ENCODE results near the gene RSPRY1. TPM values are rescaled to one million over a fixed set of nuclear protein-coding genes. Genes with fewer than 3 reads are reported as not detected.

Gene RSPRY1
- polyA plus RNA-seq, 1 of the 3 experiments (the other 2 are of a cell fraction) = 16.6 TPM

DNA sequence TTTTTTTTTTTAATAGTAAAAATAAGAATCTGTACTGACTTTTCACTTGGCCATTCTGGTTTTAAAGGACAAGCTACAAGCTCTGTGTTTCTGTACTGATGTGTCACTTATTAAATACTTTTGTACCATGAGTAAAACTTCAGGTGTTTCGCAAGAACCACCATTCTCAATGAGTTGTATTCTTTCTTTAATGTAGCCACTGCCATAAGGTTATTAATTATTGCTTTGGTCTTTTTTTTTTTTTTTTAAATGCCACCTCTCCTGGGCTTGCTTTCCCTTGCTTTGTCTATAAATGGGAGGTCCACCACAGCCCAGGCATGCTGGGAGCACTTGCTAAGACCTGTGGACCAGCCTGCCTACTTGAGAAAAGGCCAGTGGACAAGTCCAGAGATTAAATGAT lies 67.3 kb downstream of the RSPRY1 start:
- CTCF ChIA-PET = no interaction called here
- 100% methylated on average over 1 of the region's 1 CpG for WGBS (ENCODE audit: low lambda C conversion rate)
- H3K9me3 ChIP-seq = no peaks in the 10 kb centered on the region
- H3F3A ChIP-seq (replicated peaks; ENCODE audit: insufficient read depth) = peaks cover 2% of the 10 kb centered on the region
- TF ChIP-seq NRF1 (IDR thresholded peaks at IDR 0.05; ENCODE audit: low read depth, low read length) = no peak
- no peak for TF ChIP-seq JUND (IDR thresholded peaks at IDR 0.05)
- no peak for TF ChIP-seq SMC3 (IDR thresholded peaks at IDR 0.05; ENCODE audit: low read depth, low read length)
- TF ChIP-seq FOSL2 (IDR thresholded peaks at IDR 0.05; ENCODE audit: borderline replicate concordance, low read depth) = no peak
- no peak for TF ChIP-seq GATA2 (CRISPR knock-in tag; IDR thresholded peaks at IDR 0.05)
- TF ChIP-seq, protein P1, sequence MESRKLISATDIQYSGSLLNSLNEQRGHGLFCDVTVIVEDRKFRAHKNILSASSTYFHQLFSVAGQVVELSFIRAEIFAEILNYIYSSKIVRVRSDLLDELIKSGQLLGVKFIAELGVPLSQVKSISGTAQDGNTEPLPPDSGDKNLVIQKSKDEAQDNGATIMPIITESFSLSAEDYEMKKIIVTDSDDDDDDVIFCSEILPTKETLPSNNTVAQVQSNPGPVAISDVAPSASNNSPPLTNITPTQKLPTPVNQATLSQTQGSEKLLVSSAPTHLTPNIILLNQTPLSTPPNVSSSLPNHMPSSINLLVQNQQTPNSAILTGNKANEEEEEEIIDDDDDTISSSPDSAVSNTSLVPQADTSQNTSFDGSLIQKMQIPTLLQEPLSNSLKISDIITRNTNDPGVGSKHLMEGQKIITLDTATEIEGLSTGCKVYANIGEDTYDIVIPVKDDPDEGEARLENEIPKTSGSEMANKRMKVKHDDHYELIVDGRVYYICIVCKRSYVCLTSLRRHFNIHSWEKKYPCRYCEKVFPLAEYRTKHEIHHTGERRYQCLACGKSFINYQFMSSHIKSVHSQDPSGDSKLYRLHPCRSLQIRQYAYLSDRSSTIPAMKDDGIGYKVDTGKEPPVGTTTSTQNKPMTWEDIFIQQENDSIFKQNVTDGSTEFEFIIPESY (IDR thresholded peaks at IDR 0.05; ENCODE audit: borderline replicate concordance, low read depth) = no peak
- no peak for TF ChIP-seq RFX5 (IDR thresholded peaks at IDR 0.05; ENCODE audit: low read length)
- TF ChIP-seq FOXJ3 (CRISPR knock-in tag; IDR thresholded peaks at IDR 0.05) = no peak
- TF ChIP-seq FOXM1 (IDR thresholded peaks at IDR 0.05; ENCODE audit: low read depth) = no peak
- TF ChIP-seq, protein P2, sequence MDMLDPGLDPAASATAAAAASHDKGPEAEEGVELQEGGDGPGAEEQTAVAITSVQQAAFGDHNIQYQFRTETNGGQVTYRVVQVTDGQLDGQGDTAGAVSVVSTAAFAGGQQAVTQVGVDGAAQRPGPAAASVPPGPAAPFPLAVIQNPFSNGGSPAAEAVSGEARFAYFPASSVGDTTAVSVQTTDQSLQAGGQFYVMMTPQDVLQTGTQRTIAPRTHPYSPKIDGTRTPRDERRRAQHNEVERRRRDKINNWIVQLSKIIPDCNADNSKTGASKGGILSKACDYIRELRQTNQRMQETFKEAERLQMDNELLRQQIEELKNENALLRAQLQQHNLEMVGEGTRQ (IDR thresholded peaks at IDR 0.05; ENCODE audit: borderline replicate concordance, low read depth, low read length) = no peak
- TF ChIP-seq MEF2A (IDR thresholded peaks at IDR 0.05; ENCODE audit: borderline replicate concordance, low read depth) = no peak
- no peak for TF ChIP-seq GABPA (IDR thresholded peaks at IDR 0.05; ENCODE audit: low read depth)
- TF ChIP-seq EZH2phosphoT487 (IDR thresholded peaks at IDR 0.05; ENCODE audit: borderline replicate concordance, low read depth) = no peak
- TF ChIP-seq YY1 (IDR thresholded peaks at IDR 0.05; ENCODE audit: low read depth) = no peak
- TF ChIP-seq RAD21 (IDR thresholded peaks at IDR 0.05; ENCODE audit: low read length) = no peak
- no peak for TF ChIP-seq SIN3A (IDR thresholded peaks at IDR 0.05; ENCODE audit: borderline replicate concordance, low read depth, low read length)
- TF ChIP-seq, protein P3, sequence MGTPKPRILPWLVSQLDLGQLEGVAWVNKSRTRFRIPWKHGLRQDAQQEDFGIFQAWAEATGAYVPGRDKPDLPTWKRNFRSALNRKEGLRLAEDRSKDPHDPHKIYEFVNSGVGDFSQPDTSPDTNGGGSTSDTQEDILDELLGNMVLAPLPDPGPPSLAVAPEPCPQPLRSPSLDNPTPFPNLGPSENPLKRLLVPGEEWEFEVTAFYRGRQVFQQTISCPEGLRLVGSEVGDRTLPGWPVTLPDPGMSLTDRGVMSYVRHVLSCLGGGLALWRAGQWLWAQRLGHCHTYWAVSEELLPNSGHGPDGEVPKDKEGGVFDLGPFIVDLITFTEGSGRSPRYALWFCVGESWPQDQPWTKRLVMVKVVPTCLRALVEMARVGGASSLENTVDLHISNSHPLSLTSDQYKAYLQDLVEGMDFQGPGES (IDR thresholded peaks at IDR 0.05; ENCODE audit: low read depth, low read length) = no peak
- no peak for TF ChIP-seq ELF1 (IDR thresholded peaks at IDR 0.05)
- TF ChIP-seq TEAD4 (IDR thresholded peaks at IDR 0.05; ENCODE audit: borderline replicate concordance, insufficient read depth) = no peak
- H3K4me1 ChIP-seq (ENCODE audit: control insufficient read depth in 1 of 2, insufficient read depth in 2 of 2, low read depth in 1 of 2, low read length in 1 of 2) = no peaks in the 10 kb centered on the region
- no peak overlapping the region for H3K4me3 ChIP-seq (ENCODE audit: low read depth in 2 of 2, low read length in 1 of 2)
- no peaks in the 10 kb centered on the region for H3K27me3 ChIP-seq (ENCODE audit: insufficient read depth)
- no peak overlapping the region for H3K27ac ChIP-seq (ENCODE audit: low read depth in 2 of 2, low read length in 1 of 2)
- no peak overlapping the region for H3K4me2 ChIP-seq
- H3K9ac ChIP-seq = no peak overlapping the region
- H3K9me2 ChIP-seq = no peaks in the 10 kb centered on the region
- POLR2A ChIA-PET = no interaction called here
- H4K20me1 ChIP-seq (ENCODE audit: insufficient read depth) = no peaks in the 10 kb centered on the region
- H2AFZ ChIP-seq (ENCODE audit: low read depth) = no peak overlapping the region
- no peak for DNase-seq
- peaks cover 32 to 44% of the 10 kb centered on the region in 2 experiments for H3K36me3 ChIP-seq (replicated peaks in 1 of 2; ENCODE audit: control insufficient read depth in 1 of 2, insufficient read depth in 2 of 2, low read length in 1 of 2)
- no peaks in the 10 kb centered on the region for H3K79me2 ChIP-seq (ENCODE audit: insufficient read depth)

Measured in SK-N-SH (cell line).